Inflammatory macrophage (primary cell): Measurements from ENCODE around the gene TNIP2.
"Not testable (repeated sequence)": the region's sequence is repeated elsewhere in the genome, so short reads cannot be mapped to it uniquely, and the experiment has no call there.

ENCODE experiments used
- DNase-seq, 2 donors: peaks; one replicate each; pipeline ENCODE4 v3.0.0-alpha.2; 2020 to 2022

TNIP2 gene

DNA sequence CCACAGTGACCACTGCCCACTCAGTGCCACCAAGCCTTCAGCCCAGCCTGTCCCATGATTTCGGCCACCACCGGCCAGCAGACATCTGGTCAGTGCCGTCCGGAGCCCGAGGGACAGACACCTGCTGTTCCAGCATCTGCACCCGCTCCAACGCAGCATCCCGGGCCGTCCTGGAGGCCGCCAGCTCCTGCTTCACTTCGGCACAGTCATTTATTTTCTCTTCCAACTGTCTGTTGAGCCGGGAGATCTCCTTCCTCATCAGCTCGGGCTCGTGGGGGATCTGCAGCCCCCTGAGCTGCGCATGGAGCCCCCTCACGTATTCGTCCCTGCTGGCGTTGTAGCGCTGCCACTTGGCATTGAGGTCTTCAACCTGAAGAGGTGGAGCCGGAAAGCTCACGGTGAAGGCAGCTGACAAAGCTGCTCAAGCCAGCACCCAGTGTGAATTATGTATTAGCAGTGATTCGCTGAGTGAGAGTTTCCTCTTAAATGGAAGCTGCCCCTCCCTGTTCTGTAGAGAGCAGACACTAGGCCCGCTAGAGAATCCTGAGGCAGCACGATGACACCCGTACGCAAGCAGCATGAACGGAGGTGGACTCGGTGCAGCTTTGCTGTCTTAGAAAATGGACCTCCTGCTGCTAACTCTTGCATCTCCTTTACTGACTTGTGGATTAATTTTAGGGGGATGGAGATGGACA, 11.4 kb downstream of the TNIP2 start:
- no peak for DNase-seq

DNA sequence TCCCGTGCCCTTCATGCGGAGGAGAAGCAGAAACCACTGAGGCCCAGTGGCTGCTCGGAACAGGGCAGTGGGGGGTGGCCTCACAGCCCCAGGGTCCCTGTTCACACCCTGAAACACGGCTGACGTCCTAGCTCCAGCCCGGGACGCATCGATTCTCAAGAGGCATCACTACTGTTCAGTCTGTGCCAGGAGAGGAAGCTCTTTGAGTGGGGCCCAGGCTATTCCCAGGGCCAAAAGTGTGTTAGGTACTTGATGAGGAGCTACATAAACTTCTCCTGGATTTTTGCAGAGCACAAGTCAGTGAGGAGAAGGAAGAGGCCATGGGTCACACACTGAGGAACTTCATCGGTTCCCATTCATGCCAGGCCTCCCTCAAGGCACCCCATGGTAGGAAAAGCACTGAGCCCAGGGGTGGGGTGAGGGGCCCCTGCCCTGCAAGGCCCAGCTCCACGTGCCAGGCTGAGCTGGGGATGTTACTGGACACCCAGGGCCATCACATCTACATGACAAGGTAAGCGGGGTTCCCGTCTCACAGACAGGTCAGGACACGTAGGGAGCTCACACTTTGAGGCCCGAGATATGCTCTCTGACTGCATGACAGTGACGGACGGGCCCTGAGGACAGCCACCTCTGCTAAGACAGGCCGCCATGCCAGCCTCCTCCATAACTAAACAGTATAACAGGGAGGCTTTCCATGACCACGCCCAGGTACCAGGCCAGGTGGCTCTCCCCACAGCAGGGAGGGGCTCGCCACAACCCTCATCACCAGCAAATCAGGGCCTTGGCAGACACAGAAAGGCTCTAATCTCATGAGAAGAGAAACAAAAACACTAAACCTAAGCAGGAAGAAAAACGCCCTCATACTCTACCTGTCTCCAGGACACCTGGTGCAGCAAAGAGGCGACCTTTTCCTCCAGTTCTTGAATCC, 12.4 kb downstream of the TNIP2 start:
- no peak for DNase-seq

DNA sequence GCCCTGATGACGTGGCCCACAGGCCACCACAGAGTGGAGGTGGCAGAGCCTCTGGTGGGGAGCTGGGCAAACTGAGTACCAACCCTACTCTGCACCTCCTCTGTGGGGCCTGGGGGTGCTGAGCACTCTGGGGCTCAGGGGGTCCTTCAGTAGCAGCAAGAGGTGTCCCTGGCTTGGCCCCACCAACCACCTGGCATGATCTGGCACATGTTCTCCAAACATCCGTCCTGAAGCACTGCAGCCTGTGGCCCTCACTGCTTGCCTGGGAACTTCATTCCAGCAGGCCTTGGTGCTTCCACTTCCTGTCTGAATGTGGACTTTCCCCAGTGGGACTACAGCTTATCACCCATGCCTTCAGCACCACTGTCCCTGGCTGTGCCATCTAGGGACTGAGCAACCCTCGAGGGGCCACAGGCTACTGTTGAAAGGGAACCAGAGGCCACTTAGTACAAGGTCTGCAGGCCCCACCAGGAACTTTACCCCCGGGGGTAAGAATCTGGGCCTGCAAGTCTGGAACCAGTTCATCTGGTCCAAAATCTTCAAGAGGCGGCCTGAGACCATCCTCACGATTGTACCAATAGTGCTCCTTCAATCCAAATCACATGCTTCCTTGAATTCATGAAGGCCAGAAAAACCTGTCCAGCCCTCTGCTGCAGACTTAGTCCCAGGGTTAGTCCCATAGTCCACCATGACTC, 13.2 kb downstream of the TNIP2 start:
- no peak for DNase-seq

DNA sequence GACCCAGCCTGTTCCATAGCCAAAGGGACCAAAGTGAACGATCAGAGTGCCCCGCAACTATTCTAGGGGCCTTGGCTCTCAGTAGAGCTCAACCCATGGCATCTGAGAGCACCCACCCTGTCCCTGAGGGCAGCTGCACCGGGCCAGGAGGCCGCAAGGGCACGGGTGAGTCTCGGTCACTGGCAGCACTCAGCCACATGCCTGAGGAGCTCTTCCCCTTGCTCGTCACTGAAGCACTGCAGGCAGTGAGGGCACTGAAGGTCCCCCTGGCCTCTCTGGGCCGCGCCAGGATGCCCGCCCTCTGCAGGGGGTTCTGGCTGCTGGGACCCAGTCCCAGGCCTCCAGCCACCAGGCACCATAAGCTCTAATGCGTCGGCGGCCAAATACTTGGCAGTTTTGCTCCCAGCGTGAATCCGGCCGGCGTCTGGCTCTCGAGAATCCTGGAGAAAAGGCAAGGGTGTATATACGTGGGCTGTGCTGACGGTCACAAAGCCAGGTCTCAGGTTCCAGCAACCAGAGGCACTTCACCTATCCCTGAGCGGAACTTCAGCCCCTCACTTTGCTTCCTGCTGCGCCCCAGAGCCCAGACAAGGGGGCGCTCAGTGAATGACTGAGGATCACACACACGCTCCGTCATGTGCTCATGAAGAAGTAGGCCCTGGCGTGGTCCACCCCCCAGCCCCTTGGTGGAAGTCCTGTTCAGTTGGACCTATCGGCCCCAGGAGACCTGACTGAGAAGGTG, 13.9 kb downstream of the TNIP2 start:
- DNase-seq = no peak

DNA sequence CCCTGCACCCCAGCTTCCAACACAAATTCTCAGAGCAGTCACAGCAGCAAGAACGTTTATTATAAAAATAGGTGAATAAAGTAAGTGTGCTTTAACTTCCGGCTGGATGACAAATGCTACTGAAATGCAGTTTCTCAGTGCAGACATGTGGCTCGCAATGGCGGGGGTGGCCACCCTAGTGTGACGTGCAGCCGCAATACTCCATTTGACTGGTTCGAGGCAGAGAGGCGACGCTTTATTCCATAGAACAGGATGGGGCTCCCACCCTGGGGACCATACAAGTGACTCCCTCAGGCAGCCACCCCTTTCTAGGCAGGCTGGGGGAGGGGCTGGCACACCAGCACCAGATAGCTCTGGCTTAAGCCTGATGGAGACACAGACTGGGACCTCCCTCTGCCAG, 14.5 kb downstream of the TNIP2 start:
- no peak for DNase-seq

DNA sequence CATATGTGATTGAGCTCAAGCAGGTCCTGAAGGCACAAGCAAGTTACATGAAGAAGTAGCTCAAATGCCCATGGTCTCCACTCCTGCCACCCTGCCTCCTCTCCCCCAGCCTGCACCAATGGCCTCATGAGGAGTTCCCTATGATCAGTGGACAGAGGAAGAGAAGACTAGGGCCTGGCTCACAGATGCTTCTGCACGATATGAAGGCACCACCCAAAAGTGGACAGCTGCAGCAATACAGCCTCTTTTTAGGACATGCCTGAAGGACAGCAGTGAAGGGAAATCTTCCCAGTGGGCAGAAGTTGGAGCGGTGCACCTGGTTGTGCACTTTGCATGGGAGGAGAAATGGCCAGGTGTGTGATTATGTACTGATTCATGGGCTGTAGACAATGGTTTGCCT, 17.8 kb downstream of the TNIP2 start:
- not testable (repeated sequence) for DNase-seq

DNA sequence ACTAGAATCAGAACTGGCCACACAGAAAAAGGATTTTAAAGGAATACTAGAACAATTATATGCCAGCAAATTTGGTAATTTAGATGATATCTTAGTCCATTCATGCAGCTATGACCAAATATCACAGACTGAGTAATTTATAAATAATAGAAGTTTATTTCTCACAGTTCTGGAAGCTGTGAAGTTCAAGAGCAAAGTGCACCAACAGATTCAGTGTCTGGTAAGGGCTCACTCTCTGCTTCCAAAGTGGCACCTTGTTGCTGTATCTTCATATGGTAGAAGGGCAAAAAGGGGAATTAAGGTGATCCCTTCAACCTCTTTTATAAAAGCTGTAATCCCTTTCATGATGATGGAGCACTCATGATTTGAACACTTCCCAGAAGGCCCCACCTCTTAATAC, 20.3 kb downstream of the TNIP2 start:
- DNase-seq = no peak

DNA sequence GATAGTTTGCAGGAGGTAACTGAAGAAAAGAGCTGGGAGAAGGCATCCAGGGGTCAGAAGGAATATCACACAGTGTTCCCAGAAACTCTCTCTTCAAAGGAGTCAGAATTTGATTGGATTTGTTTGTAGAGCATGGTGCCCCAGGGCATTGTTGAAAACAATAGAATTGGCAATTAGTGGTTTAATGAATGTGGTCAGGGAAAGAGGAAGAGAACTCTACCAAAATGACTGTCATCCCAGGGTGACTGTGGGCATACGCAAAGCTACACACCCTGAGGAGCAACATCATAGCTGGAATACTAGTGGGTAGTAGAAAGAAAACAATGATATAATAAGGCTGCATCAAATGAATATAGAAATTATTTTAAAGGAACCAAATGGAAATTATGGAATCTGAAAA, 21.5 kb downstream of the TNIP2 start:
- peak; percentile 31 to 40 for DNase-seq

DNA sequence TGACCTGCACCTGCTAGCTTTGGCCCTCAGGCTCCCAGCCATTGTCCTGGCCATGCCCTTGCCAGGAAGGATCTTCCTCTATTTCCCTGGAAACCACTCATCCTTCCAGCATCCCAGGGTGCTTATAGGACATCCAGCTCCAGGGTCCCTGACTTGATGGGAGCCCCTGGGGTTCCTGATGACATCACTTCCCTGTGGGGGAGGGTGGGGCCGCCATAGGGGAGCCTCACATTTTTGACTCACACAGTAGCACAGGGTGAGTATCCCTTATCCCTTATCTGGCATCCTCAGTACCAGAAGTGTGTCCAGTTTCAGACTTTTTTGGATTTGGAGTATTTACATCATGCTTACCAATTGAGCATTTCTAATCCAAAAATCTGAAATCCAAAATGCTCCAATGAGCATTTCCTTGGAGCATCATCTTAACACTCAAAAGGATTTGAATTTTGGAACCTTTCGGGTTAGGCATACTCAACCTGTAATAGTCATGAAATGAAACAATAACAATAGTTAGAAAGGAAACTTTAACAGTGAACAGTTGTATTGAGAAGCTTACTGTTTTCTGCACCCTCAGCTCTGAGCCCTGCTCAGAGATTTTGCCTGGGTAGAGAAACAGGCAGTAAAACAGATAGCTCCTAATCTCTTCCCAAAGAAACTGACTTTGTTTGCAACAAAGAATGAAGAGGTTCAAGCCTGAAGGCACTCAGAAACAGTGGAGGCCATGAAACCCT, 22.1 kb downstream of the TNIP2 start:
- DNase-seq = no peak

DNA sequence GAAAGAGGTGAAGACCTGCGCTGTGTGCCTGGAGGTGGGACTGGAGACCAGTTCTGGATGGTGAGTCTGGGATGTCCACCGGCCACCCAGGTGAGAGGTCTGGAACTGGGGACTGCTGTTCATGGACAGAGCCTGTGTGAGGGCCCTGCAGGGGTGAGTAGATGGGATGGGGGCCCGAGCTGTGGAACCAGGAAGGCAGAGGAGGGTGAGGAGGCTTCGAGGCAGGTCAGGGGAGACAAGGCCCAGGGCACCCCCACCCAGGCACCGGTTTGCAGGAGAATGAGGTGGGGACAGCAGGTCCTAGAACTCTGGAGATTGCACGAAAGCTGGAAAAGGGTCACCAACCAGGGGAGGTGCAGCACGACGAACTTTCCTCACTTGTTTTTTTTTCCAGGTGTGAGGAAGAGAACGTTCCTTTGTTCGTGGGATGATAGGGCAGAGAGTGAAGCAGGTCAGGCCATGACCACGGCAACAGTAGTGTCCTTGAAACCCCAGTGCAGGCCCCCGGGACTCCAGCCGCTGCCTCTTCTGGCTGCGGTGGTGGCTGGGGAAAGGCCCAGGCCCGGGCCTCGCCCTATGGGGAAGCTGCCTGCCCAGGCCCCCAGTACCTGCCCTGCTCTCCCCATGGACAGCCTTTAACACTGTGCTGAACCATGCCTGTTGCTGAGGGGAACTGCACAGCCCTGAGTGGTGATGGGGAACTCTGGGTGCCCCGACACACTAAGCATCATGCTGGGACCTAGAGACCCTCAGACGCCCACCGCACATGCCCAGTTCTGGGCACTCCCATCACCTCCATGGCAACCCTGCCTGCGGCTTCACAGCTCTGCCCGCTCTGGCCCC, 22.9 kb downstream of the TNIP2 start:
- no peak for DNase-seq

DNA sequence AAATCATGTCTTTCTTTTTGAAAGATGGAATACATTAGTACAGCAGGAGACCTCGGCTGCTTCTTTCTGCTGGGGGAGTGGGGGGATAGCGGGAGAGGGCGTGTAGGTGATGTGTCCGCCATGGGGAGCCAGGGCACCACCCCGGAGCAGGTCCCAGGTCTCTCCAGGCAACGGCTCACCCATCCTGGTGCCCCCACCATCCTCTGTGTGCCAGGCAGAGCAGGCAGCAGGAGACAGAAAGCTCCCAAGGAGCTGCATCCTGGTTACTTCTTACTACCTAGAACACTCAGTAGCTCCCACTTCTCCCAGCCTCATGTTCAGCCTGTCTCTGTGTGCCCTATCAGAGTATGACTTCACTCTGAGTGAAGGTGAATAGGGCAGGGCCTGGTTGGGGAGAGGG, 23.6 kb downstream of the TNIP2 start:
- no peak for DNase-seq

DNA sequence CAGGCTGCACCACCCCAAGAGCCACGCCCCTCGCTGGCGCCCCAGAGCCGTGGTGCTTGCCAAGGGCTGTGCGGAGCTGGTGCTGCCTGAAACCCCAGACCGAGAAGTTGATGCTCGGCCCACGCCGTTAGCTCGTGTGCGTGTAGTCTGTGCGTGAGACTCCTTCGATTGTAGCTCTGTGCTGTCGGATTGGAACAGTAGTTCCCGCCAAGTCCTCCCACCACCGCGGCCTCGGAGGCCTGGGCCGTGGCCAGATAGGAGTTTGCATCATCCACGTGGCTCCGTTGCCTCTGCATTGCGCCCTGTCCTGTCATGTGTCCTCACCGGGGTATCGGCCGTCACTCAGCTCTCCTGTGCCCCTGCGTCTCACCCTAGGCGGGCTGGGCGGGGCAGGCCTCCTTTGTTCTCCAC, 24.2 kb downstream of the TNIP2 start:
- DNase-seq = no peak

DNA sequence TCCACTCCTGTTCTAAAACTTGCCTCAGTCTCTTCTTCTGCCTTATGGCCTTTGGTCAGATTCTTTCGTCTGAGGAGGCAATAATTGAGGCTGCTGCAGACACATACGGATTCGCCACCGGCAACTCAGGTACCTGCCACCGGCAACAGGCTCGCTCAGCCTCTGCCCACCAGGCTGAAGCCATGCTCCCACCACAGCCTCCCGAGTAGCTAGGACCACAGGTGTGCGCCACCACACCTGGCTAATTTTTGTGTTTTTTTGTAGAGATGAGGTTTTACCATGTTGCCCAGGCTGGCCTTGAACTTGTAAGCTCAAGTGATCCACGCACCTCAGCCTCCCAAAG, 26.6 kb downstream of the TNIP2 start:
- no peak for DNase-seq

DNA sequence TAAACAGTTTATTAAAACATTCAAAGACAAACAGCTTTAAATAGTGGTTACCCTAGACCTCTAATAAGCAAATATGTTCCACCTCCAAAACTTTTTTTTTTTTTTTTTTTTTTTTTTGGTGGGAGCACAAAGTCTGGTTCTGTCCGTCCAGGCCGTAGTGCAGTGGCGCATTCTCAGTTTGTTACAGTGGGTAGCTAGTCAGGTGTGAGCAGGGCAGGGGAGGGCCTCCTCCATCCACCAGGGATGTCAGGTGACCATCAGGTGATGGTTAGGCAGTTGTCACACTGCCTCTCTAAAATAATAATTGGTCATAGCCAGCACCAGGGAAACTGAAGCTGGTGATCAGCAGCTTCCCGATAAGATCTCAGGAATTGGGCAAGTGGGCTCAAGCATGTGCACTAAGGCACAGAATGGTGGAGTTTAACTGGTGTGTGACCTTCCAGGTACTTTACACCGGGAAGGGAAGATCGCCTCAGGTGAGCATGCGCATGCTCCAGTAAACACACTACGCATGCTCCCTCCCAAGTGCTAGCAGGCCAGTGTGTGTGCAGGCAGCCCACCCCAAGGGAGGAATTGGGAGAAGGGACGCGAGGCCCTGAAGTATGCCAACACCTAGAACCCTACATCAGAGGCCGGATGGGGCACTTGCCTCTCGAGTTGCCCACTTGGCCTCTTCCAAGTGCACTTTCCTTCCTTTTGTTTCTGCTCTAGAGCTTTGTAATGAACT, 27.2 kb downstream of the TNIP2 start:
- DNase-seq = no peak

DNA sequence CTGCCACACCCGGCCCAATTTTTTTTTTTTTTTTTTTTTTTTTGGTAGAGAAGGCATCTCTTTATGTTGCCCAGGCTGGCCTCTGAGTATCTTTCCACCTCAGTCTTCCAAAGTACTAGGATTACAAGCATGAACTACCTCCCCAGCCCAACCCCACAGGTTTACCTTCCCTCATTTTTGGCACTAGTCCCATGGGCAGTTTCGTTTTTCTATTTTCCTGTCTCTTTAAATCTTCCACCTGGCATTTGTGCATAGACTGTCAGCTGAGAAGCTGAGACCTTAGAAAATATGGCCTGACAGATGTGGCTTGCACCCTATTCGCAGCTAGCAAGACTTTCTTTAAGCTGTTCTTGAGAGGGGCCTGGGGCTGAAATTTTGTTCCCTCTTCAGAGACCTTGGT, 27.9 kb downstream of the TNIP2 start:
- DNase-seq = no peak

DNA sequence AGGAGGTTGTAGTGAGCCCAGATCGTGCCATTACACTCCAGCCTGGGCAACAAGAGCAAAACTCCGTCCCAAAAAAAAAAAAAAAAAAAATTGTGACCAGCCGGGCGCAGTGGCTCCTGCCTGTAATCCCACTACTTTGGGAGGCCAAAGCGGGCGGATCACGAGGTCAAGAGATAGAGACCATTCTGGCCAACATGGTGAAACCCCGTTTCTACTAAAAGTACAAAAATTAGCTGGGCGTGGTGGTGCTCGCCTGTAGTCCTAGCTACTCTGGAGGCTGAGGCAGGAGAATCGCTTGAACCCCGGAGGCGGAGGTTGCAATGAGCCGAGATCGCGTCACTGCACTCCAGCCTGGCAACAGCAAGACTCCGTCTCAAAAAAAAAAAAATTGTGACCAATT, 29.3 kb downstream of the TNIP2 start:
- not testable (repeated sequence) for DNase-seq

DNA sequence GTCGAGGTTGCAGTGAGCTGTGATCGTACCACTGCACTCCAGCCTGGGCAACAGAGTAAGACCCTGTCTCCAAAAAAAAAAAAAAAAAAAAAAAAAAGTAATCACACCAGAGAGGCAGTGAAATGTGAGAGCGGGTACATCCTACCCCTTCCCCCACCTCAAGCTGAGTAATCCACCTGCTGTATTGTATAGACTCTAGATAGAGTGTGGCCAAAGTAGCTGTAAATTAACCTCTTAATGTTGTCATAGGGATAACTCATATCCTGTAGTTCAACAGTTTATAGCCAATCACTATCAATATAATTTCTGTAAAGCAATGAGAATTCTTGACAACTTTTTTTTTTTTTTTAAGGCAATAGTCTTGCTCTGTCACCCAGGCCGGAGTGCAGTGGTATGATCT, 30.8 kb downstream of the TNIP2 start:
- no peak for DNase-seq

DNA sequence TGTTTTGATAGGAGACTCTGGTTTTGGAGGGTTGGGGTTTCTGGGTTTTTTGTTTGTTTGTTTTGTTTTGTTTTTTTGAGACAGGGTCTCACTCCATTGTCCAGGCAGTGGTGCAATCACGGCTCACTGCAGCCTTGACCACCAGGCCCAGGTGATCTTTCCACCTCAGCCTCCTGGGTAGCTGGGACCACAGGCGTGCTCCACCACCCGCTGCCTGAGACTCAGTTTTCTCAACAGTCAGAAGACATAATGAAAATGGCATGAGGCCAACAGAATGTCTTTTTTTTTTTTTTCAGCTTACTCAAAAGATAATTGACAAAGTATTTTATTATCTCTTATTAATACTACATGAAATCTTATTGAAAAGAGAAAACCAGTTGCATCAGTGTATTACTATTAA, 32.4 kb downstream of the TNIP2 start:
- DNase-seq = no peak

DNA sequence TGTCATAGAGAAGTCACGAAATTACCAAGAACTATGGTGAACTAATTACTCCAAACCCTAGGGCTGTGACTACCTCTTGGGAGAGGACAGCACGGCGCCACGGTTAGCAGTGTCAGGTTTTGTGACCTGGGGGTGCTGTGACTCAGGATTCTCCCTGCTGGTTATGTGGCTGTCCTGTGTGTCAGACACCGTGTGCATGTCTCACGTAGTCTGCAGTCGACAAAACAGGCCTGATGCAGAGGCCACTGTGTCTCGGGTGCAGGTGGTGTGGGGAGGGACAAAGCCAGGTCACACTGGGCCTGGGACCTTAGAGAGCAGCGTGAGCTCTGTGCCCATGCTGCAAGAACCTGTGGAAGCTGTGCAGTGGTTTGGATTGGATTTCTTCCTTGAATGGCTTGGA, 34.1 kb downstream of the TNIP2 start:
- DNase-seq = no peak

DNA sequence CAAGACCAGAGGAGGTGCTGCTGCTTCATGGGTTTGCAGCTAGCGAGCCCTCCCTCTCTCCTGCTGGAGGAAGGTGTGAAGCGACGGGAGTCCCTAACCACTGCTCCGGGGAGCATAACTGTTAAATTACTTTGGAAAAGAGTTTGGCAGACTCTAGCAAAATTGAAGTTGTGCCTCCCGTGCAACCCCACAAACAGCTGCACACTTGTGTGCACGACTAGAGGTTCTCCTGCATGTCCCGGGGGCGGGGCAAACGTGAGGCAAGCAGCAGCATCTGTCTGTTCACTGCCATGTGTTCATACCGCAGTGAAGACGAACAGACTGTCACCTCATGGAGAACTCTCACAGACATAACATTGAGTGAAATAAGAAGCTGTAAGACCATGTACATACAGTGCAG, 34.5 kb downstream of the TNIP2 start:
- DNase-seq = no peak

DNA sequence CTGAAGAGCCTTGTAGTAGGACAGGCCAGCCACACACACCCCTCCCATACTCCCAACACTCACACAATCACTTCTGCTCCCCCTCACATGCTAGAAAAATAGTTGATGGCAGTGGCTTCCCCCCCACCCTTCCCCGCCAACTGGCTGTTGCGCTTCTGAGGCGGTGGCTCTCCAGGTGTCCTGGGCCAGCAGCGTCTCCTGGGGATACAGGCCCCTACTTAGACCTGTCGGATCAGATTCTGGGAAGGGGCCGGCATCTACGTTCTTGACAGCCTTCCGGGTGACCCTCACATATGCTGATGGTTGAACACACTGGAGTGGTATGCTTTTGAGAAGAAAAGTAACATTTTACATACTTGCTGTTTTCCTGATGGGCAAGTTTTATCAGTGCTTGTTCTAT, 39.9 kb downstream of the TNIP2 start:
- no peak for DNase-seq
